PFSK-1 (cell line): Measurements from ENCODE around the gene CTNNAL1.

Experiments
- POLR2AphosphoS5 ChIP-seq: IDR thresholded peaks from 2 replicates; pipeline ENCODE4 v1.6.1; 2012; ENCODE audit warnings: low read depth, mild to moderate bottlenecking, control low read depth, low read length, moderate library complexity
- TAF1 ChIP-seq: IDR thresholded peaks from 2 replicates; pipeline ENCODE4 v1.6.1; 2012; ENCODE audit warnings: low read length, control low read depth, borderline replicate concordance; ENCODE audit not compliant: insufficient read depth
- TF ChIP-seq, protein P1 (sequence below), 2 experiments: IDR thresholded peaks; 2 replicates each; pipeline versions ENCODE4 v1.6.1 to v1.8.0; 2011 to 2012; ENCODE audit warnings: low read depth in 2 of 2, low read length in 2 of 2, control low read depth in 1 of 2, inconsistent platforms in 1 of 2, mild to moderate bottlenecking in 1 of 2, moderate library complexity in 1 of 2; ENCODE audit not compliant: insufficient read depth in 1 of 2

- TF ChIP-seq TAF1, result no peak
- no peak for TF ChIP-seq POLR2AphosphoS5
- TF ChIP-seq, protein P1, sequence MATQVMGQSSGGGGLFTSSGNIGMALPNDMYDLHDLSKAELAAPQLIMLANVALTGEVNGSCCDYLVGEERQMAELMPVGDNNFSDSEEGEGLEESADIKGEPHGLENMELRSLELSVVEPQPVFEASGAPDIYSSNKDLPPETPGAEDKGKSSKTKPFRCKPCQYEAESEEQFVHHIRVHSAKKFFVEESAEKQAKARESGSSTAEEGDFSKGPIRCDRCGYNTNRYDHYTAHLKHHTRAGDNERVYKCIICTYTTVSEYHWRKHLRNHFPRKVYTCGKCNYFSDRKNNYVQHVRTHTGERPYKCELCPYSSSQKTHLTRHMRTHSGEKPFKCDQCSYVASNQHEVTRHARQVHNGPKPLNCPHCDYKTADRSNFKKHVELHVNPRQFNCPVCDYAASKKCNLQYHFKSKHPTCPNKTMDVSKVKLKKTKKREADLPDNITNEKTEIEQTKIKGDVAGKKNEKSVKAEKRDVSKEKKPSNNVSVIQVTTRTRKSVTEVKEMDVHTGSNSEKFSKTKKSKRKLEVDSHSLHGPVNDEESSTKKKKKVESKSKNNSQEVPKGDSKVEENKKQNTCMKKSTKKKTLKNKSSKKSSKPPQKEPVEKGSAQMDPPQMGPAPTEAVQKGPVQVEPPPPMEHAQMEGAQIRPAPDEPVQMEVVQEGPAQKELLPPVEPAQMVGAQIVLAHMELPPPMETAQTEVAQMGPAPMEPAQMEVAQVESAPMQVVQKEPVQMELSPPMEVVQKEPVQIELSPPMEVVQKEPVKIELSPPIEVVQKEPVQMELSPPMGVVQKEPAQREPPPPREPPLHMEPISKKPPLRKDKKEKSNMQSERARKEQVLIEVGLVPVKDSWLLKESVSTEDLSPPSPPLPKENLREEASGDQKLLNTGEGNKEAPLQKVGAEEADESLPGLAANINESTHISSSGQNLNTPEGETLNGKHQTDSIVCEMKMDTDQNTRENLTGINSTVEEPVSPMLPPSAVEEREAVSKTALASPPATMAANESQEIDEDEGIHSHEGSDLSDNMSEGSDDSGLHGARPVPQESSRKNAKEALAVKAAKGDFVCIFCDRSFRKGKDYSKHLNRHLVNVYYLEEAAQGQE (IDR thresholded peaks at IDR 0.05; ENCODE audit: insufficient read depth in 1 of 2, low read depth in 2 of 2, low read length in 2 of 2), result no peak
Measured at GRCh38 chr9:108956631-108957026, 56.7 kb downstream of the CTNNAL1 start.
